DMS53 treated with DMSO at 0.1 percent for 48 hours (cell line): ENCODE measurements around the gene TUBA1A.
"Not testable (repeated sequence)": the region's sequence is repeated elsewhere in the genome, so short reads cannot be mapped to it uniquely, and the experiment has no call there.

Experiments used
- DNase-seq: peaks from one replicate; lab custom pipeline; 2025; ENCODE audit not compliant: unreplicated experiment; lab: John Stamatoyannopoulos, UW

The TUBA1A gene

GRCh38 chr12:49201595-49202295 is 12.9 kb upstream of the TUBA1A start:
- DNase-seq = peak; percentile 17

- no peak for DNase-seq
Observed at GRCh38 chr12:49200919-49201594, 12.2 kb upstream of the TUBA1A start.

GRCh38 chr12:49198431-49199155 is 9.7 kb upstream of the TUBA1A start:
- no peak for DNase-seq

- no peak for DNase-seq
Observed at GRCh38 chr12:49197256-49197655, 8.4 kb upstream of the TUBA1A start.

- no peak for DNase-seq
Observed at GRCh38 chr12:49195736-49196135, 6.9 kb upstream of the TUBA1A start.

GRCh38 chr12:49193746-49194145 is 4.9 kb upstream of the TUBA1A start:
- DNase-seq = not testable (repeated sequence)

- DNase-seq = not testable (repeated sequence)
Observed at GRCh38 chr12:49191498-49191897, 2.6 kb upstream of the TUBA1A start.

- no peak for DNase-seq
Observed at GRCh38 chr12:49190974-49191373, 2.1 kb upstream of the TUBA1A start.

GRCh38 chr12:49189731-49190716 is 1.1 kb upstream of the TUBA1A start:
- no peak for DNase-seq

- DNase-seq = peak; percentile 47
Observed at GRCh38 chr12:49188201-49188915, 522 bp downstream of the TUBA1A start.

GRCh38 chr12:49187184-49187583 is 1.7 kb downstream of the TUBA1A start:
- no peak for DNase-seq

GRCh38 chr12:49186307-49186706 is 2.6 kb downstream of the TUBA1A start:
- not testable (repeated sequence) for DNase-seq

- DNase-seq = not testable (repeated sequence)
Observed at GRCh38 chr12:49184697-49185096, 4.2 kb downstream of the TUBA1A start.

GRCh38 chr12:49183214-49183950 is 5.5 kb downstream of the TUBA1A start:
- DNase-seq = not testable (repeated sequence)

GRCh38 chr12:49174218-49174617 is 14.7 kb downstream of the TUBA1A start:
- DNase-seq = no peak

- no peak for DNase-seq
Observed at GRCh38 chr12:49170924-49171323, 18.0 kb downstream of the TUBA1A start.

- DNase-seq = no peak
Observed at GRCh38 chr12:49165114-49165513, 23.8 kb downstream of the TUBA1A start.

GRCh38 chr12:49161901-49162300 is 27.0 kb downstream of the TUBA1A start:
- DNase-seq = not testable (repeated sequence)

GRCh38 chr12:49161092-49161795 is 27.6 kb downstream of the TUBA1A start:
- DNase-seq = no peak
